Sigmoid colon (tissue), 4 donors: ENCODE results near the gene SKOR2.

Experiments
- EP300 ChIP-seq, 4 donors: sonication (generic); formaldehyde crosslinking; IDR thresholded peaks; one replicate each; pipeline ENCODE4 v1.6.1; 2017; ENCODE audit warnings: antibody characterized with exemption in 4 of 4
- POLR2A ChIP-seq, 2 donors: fragments of 450-650 bp; IDR thresholded peaks; one replicate each; pipeline ENCODE4 v1.6.1; 2016; ENCODE audit warnings: antibody characterized with exemption in 2 of 2, mild to moderate bottlenecking in 2 of 2, moderate library complexity in 2 of 2
- POLR2AphosphoS5 ChIP-seq, 4 donors: sonication (generic); formaldehyde crosslinking; IDR thresholded peaks; one replicate each; pipeline ENCODE4 v1.6.1; 2017; ENCODE audit warnings: antibody characterized with exemption in 4 of 4
- TF ChIP-seq, protein P1 (sequence below), 4 experiments: fragments of 450-650 bp in 3 of 4; fragments of 200-600 bp in 1 of 4; IDR thresholded peaks; one replicate each; pipeline ENCODE4 v1.5.1; 2016 to 2019; ENCODE audit warnings: antibody characterized with exemption in 4 of 4, mild to moderate bottlenecking in 3 of 4, moderate library complexity in 2 of 4

DNA sequence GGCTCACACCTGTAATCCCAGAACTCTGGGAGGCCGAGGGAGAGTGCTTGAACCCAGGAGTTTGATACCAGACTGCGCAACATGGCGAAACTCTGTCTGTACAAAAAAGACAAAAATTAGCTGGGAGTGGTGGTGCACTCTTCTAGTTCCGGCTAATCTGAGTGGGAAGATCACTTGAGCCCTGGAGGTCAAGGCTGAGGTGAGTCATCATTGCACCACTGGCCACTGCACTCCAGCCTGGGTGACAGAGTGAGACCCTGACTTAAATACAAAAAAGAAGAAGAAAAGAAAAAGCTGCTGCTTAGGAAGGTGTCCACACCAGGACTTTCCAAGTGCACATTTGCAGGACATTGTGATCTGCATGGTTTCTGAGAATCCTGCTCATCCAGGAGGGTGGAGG lies 16.4 kb downstream of the SKOR2 start:
- TF ChIP-seq EP300 (IDR thresholded peaks at IDR 0.05) (no peak), POLR2AphosphoS5 (IDR thresholded peaks at IDR 0.05) (no peak), POLR2A (IDR thresholded peaks at IDR 0.05) (no peak)
- TF ChIP-seq, protein P1, sequence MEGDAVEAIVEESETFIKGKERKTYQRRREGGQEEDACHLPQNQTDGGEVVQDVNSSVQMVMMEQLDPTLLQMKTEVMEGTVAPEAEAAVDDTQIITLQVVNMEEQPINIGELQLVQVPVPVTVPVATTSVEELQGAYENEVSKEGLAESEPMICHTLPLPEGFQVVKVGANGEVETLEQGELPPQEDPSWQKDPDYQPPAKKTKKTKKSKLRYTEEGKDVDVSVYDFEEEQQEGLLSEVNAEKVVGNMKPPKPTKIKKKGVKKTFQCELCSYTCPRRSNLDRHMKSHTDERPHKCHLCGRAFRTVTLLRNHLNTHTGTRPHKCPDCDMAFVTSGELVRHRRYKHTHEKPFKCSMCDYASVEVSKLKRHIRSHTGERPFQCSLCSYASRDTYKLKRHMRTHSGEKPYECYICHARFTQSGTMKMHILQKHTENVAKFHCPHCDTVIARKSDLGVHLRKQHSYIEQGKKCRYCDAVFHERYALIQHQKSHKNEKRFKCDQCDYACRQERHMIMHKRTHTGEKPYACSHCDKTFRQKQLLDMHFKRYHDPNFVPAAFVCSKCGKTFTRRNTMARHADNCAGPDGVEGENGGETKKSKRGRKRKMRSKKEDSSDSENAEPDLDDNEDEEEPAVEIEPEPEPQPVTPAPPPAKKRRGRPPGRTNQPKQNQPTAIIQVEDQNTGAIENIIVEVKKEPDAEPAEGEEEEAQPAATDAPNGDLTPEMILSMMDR (IDR thresholded peaks at IDR 0.05) = no peak
